Measurements from ENCODE around the gene IQGAP1. TPM values are rescaled to one million over a fixed set of nuclear protein-coding genes. Genes with fewer than 3 reads are reported as not detected.

The IQGAP1 gene
- total RNA-seq, 1 experiment from 2014 or later, result 113 TPM

DNA sequence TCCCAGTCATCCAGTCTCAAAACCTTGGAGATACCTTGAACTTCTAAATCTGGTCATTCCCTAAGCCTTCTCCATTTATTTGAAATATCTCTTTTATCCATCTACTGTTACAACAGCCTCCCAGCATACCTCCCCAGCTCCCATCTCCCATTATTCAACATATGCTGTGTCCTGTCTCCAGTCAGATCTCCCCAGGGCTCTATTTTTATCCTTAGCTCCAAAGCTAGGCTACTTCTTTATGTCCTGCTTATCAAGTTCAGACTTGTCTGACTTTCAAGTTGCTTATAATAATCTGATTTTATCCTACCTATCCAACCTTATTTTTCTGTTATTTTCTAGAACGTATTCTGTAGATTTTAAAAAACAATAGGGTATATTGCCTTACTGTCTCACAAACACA lies 44.2 kb downstream of the IQGAP1 start:
- BruUV-seq (replicated peaks), result no TSS peak
- H3K36me3 ChIP-seq (ENCODE audit: control insufficient read depth in 1 of 2, insufficient read depth in 2 of 2, low read length in 2 of 2), result peaks cover 2 to 4% of the 10 kb centered on the region in 2 experiments; a peak in 2 of 4 replicates
- TF ChIP-seq MAX (IDR thresholded peaks at IDR 0.05) (no peak), EZH2phosphoT487 (IDR thresholded peaks at IDR 0.05; ENCODE audit: borderline replicate concordance) (no peak), POLR2A (IDR thresholded peaks at IDR 0.05; ENCODE audit: borderline replicate concordance, extremely low read depth, insufficient read depth, insufficient read length) (no peak), TCF7L2 (IDR thresholded peaks at IDR 0.05; ENCODE audit: borderline replicate concordance, extremely low read depth, insufficient read depth, insufficient read length) (no peak), CBX3 (IDR thresholded peaks at IDR 0.05; ENCODE audit: low read depth) (no peak), JUND (IDR thresholded peaks at IDR 0.05) (no peak), ZFX (IDR thresholded peaks at IDR 0.05) (no peak), RAD21 (IDR thresholded peaks at IDR 0.05; ENCODE audit: low read depth) (no peak), POLR2AphosphoS5 (IDR thresholded peaks at IDR 0.05; ENCODE audit: low read depth, low read length) (no peak), SRF (IDR thresholded peaks at IDR 0.05; ENCODE audit: low read depth) (no peak), EZH2 (IDR thresholded peaks at IDR 0.05) (no peak), SP1 (IDR thresholded peaks at IDR 0.05; ENCODE audit: low read depth) (no peak), YY1 (IDR thresholded peaks at IDR 0.05; ENCODE audit: extremely low read depth, insufficient replicate concordance, low read depth, low read length) (no peak), FOSL1 (IDR thresholded peaks at IDR 0.05; ENCODE audit: low read depth) (no peak)
- TF ChIP-seq, protein P1, sequence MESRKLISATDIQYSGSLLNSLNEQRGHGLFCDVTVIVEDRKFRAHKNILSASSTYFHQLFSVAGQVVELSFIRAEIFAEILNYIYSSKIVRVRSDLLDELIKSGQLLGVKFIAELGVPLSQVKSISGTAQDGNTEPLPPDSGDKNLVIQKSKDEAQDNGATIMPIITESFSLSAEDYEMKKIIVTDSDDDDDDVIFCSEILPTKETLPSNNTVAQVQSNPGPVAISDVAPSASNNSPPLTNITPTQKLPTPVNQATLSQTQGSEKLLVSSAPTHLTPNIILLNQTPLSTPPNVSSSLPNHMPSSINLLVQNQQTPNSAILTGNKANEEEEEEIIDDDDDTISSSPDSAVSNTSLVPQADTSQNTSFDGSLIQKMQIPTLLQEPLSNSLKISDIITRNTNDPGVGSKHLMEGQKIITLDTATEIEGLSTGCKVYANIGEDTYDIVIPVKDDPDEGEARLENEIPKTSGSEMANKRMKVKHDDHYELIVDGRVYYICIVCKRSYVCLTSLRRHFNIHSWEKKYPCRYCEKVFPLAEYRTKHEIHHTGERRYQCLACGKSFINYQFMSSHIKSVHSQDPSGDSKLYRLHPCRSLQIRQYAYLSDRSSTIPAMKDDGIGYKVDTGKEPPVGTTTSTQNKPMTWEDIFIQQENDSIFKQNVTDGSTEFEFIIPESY (IDR thresholded peaks at IDR 0.05; ENCODE audit: extremely low read depth, insufficient replicate concordance, low read length), result no peak
- TF ChIP-seq, protein P2, sequence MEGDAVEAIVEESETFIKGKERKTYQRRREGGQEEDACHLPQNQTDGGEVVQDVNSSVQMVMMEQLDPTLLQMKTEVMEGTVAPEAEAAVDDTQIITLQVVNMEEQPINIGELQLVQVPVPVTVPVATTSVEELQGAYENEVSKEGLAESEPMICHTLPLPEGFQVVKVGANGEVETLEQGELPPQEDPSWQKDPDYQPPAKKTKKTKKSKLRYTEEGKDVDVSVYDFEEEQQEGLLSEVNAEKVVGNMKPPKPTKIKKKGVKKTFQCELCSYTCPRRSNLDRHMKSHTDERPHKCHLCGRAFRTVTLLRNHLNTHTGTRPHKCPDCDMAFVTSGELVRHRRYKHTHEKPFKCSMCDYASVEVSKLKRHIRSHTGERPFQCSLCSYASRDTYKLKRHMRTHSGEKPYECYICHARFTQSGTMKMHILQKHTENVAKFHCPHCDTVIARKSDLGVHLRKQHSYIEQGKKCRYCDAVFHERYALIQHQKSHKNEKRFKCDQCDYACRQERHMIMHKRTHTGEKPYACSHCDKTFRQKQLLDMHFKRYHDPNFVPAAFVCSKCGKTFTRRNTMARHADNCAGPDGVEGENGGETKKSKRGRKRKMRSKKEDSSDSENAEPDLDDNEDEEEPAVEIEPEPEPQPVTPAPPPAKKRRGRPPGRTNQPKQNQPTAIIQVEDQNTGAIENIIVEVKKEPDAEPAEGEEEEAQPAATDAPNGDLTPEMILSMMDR (IDR thresholded peaks at IDR 0.05 in 2 of 3, conservative IDR thresholded peaks at IDR 0.05 in 1 of 3; ENCODE audit: borderline replicate concordance in 1 of 3, insufficient read depth in 1 of 3, low read depth in 2 of 3, low read length in 2 of 3), result no peak
- no peak overlapping the region for H3K4me2 ChIP-seq (ENCODE audit: low read length)
- no peak overlapping the region for H3K9ac ChIP-seq (ENCODE audit: low read length)
- RAD21 ChIA-PET (ENCODE audit: low non-redundant PET in 1 of 2, low total read pairs in 2 of 2, uncharacterized antibody in 2 of 2, unreplicated experiment in 2 of 2), result no interaction called here
- H2AFZ ChIP-seq (ENCODE audit: low read depth, low read length, poor library complexity, severe bottlenecking), result no peak overlapping the region
- POLR2A ChIA-PET, result no interaction called here
- CTCF ChIA-PET, result no interaction called here
- DNase-seq (ENCODE audit: low read depth, low spot score), result no peak
- no peak overlapping the region for H3K27ac ChIP-seq (ENCODE audit: low read depth, low read length)
- intact Hi-C loops (cut with micrococcal nuclease), result no loop called here
- no peaks in the 10 kb centered on the region for H3K27me3 ChIP-seq (ENCODE audit: insufficient read depth, low read length)
- H4K20me1 ChIP-seq (ENCODE audit: insufficient read depth), result no peaks in the 10 kb centered on the region
- H3K9me3 ChIP-seq (ENCODE audit: control insufficient read depth in 1 of 2, insufficient read depth in 1 of 2, low read depth in 1 of 2, low read length in 2 of 2), result no peaks in the 10 kb centered on the region
- no peak overlapping the region for H3K4me3 ChIP-seq (replicated peaks in 1 of 2; ENCODE audit: low read depth in 1 of 2, low read length in 2 of 2)
- H3K9me2 ChIP-seq (ENCODE audit: insufficient read depth), result no peaks in the 10 kb centered on the region
- H3K4me1 ChIP-seq (ENCODE audit: control insufficient read depth in 1 of 2, insufficient read depth in 2 of 2, low read length in 2 of 2), result no peaks in the 10 kb centered on the region; a peak in 1 of 4 replicates
- no peak for ATAC-seq
- no peaks in the 10 kb centered on the region; the same call in 1 of the 2 replicates for H3K79me2 ChIP-seq (ENCODE audit: insufficient read depth, low read length)
